Spleen (tissue), 7 donors: Measurements from ENCODE around the gene SPTSSA.

Experiments
- POLR2A ChIP-seq, 3 donors: fragments of 450-650 bp; IDR thresholded peaks; one replicate each; pipeline ENCODE4 v1.5.1; 2017; ENCODE audit warnings: antibody characterized with exemption in 3 of 3, mild to moderate bottlenecking in 1 of 3
- POLR2AphosphoS5 ChIP-seq, 3 donors: sonication (generic); formaldehyde crosslinking; IDR thresholded peaks; one replicate each; pipeline ENCODE4 v1.5.1; 2017; ENCODE audit warnings: antibody characterized with exemption in 3 of 3
- TF ChIP-seq, protein P1 (sequence below), 11 experiments: fragments of 200-600 bp in 7 of 11; fragments of 450-650 bp in 4 of 11; sonication (generic) in 4 of 11; IDR thresholded peaks in 8 of 11; conservative IDR thresholded peaks in 3 of 11; 1 replicate in 7 of 11; 2 replicates in 4 of 11; pipeline versions ENCODE4 v1.4.0 to v1.8.0; 2016 to 2021; ENCODE audit warnings: antibody characterized with exemption in 11 of 11, inconsistent platforms in 4 of 11, mild to moderate bottlenecking in 1 of 11
- donor health status: DM: no; HTN: no; CAD: no; lungs with moderate emphysema.
- donor health status: DM: no; HTN: no; CAD: no.
- donor health status: DM: no; HTN: no; CAD: no.

DNA sequence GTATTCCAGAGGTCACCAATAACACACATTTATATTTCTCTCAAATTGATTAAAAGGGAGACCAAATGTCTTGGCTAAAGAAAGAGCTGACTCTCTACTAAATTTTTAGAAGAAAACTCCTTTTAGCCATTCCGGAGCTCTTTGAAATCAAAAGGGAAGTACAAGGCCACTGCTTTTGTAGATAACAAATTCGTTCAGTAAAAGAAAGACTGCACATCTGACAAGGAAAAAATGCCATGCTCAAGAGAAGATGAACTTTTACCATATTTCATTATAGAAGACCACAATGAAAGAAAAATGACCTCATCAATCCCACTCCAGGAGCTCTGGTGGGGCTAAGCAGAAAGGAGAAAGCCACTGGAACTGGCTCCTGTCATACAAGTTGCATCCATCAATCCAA, 57.6 kb downstream of the SPTSSA start:
- TF ChIP-seq, protein P1, sequence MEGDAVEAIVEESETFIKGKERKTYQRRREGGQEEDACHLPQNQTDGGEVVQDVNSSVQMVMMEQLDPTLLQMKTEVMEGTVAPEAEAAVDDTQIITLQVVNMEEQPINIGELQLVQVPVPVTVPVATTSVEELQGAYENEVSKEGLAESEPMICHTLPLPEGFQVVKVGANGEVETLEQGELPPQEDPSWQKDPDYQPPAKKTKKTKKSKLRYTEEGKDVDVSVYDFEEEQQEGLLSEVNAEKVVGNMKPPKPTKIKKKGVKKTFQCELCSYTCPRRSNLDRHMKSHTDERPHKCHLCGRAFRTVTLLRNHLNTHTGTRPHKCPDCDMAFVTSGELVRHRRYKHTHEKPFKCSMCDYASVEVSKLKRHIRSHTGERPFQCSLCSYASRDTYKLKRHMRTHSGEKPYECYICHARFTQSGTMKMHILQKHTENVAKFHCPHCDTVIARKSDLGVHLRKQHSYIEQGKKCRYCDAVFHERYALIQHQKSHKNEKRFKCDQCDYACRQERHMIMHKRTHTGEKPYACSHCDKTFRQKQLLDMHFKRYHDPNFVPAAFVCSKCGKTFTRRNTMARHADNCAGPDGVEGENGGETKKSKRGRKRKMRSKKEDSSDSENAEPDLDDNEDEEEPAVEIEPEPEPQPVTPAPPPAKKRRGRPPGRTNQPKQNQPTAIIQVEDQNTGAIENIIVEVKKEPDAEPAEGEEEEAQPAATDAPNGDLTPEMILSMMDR (IDR thresholded peaks at IDR 0.05 in 8 of 11, conservative IDR thresholded peaks at IDR 0.05 in 3 of 11) = no peak
- TF ChIP-seq POLR2AphosphoS5 (IDR thresholded peaks at IDR 0.05) = no peak
- no peak for TF ChIP-seq POLR2A (IDR thresholded peaks at IDR 0.05)
